ELR (cell line): ENCODE results near the gene APBB2.
"Not testable (repeated sequence)": the region's sequence is repeated elsewhere in the genome, so short reads cannot be mapped to it uniquely, and the experiment has no call there.

Experiments used
- DNase-seq: peaks from one replicate; pipeline ENCODE4 v3.0.0-alpha.2; 2015; ENCODE audit warnings: low read depth

Gene APBB2

GRCh38 chr4:40822420-40823166, 391.7 kb downstream of the APBB2 start:
- DNase-seq = no peak

GRCh38 chr4:40820101-40820500, 394.2 kb downstream of the APBB2 start:
- no peak for DNase-seq

- not testable (repeated sequence) for DNase-seq
These were observed 397.2 kb downstream of the APBB2 start for GRCh38 chr4:40817157-40817556.

GRCh38 chr4:40812856-40813255, 401.5 kb downstream of the APBB2 start:
- no peak for DNase-seq

- DNase-seq = no peak
These were observed 402.0 kb downstream of the APBB2 start for GRCh38 chr4:40812386-40812785.

- no peak for DNase-seq
These were observed 402.4 kb downstream of the APBB2 start for GRCh38 chr4:40811956-40812355.

- DNase-seq = no peak
These were observed 405.4 kb downstream of the APBB2 start for GRCh38 chr4:40808926-40809457.

- DNase-seq = no peak
These were observed 409.7 kb downstream of the APBB2 start for GRCh38 chr4:40804598-40804997.

GRCh38 chr4:40800064-40800463, 414.3 kb downstream of the APBB2 start:
- no peak for DNase-seq

- no peak for DNase-seq
These were observed 424.6 kb downstream of the APBB2 start for GRCh38 chr4:40789771-40790170.

- DNase-seq = no peak
These were observed 425.3 kb downstream of the APBB2 start for GRCh38 chr4:40789031-40789430.

- DNase-seq = no peak
These were observed 426.0 kb downstream of the APBB2 start for GRCh38 chr4:40788331-40788730.

GRCh38 chr4:40785727-40786126, 428.6 kb downstream of the APBB2 start:
- DNase-seq = no peak

- no peak for DNase-seq
These were observed 431.5 kb downstream of the APBB2 start for GRCh38 chr4:40782876-40783275.

GRCh38 chr4:40778090-40778489, 436.3 kb downstream of the APBB2 start:
- no peak for DNase-seq

GRCh38 chr4:40769266-40769665, 445.1 kb downstream of the APBB2 start:
- no peak for DNase-seq

- peak; percentile 38 for DNase-seq
These were observed 451.1 kb downstream of the APBB2 start for GRCh38 chr4:40763228-40763716.
